ENCODE results near the gene PSTPIP1.

Gene PSTPIP1

DNA sequence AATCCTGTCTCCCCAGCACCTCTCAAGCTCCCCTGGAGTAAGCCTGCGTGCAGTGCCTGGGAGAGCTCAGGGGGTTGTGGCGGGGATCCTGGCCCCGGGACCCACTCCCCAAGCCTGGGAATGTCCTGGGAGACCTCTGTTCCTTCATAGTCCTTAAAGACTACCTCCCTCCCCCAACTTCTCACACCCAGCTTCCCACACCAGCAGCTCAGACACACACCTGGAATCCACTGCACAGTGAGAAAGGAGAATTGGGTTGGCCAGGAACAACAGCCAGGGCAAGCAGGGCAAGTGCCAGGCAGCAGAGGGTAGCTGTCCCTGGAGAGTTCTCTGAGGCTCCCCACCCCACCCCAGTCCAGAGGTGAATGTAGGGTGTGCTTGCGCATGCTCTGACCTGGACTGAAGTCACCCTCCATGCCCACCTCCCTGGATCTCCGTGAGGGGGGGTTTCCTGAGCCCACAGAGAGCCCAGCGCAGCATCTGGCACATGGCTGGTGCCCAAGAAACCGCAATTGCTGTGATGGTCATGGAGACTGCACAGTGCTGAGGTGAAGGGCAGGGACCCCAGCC, 22.2 kb downstream of the PSTPIP1 start:
- FAIRE-seq, result no peak

DNA sequence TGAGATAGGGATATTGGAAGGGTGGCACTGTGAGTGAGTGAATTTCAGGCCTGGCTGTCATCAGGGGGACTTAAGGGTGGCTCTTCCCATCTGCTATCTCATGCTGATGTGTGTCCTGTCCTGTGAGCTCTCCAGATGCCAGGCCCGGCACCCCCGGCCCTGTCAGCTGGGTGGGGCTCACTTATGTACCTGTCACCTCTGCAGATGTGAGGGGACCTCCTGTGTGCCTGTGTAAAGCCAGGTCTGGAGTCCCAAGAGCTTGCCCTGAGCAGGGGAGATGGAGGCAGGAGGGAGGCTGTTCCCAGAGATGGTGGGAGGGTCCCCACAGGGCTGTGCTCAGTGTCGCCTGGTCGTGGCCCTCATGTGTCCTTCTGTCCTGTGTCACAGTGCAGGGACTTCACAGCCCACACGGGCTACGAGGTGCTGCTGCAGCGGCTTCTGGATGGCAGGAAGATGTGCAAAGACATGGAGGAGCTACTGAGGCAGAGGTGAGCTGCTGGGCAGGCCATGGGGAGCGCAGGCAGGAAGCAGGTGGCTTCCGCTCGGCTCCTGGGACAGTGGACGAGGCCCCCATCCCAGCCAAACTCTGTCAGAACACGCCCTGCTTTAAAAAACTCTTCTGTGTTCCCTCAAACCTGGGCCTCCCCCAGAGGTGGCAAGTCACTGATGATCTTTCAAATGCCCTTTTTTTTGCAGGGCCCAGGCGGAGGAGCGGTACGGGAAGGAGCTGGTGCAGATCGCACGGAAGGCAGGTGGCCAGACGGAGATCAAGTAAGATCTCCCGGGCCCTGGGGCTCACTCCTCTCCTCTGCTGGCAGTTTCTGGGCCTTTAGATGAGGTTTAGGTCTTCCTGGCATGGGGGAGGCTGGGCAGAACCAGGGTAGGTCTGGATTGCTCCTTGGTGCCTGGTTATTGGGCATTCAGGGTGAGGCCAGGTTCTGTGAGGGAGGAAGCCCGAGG, 23.1 kb downstream of the PSTPIP1 start:
- FAIRE-seq (no peak), DNase-seq (ENCODE audit: insufficient read length, low spot score) (no peak)

More for the DNA sequence above, 22.2 kb downstream of the PSTPIP1 start:
- DNase-seq (ENCODE audit: insufficient read length, low spot score), result no peak

DNA sequence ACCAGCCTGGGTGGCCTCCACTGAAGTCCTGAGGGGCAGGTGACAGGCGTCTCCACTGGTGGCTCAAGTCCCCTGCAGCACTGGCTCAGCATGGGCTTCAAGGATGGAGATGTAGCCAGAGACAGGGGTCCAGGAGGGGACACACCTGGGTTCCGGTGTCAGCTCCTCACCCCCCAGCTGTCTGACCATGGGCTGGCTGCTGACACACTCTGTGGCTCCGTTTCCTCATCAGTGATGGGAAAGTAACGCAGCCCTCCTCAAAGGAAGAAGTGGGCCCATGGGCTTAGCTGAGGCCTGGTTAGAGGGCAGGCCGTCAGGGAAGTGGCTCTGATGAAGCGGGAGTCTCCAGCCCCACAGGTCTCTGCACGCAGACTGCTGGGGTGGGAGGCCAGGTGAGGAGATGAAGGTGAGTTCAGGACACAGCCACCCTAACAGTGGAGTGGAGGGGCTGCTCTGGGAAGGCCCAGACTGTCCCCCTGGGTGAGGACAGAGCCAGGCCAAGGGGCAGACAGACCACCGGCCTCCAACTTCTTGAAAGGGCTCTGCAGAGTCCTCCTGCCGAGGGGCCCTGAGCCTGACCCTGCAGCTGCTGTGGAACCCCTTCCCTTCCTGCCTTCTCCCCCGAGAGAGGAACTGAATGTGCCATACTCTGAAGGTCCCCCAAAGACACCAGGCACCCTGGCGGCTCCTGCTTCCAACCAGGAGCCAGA, 24.0 kb downstream of the PSTPIP1 start:
- DNase-seq (ENCODE audit: insufficient read length, low spot score) (no peak), FAIRE-seq (no peak)

DNA sequence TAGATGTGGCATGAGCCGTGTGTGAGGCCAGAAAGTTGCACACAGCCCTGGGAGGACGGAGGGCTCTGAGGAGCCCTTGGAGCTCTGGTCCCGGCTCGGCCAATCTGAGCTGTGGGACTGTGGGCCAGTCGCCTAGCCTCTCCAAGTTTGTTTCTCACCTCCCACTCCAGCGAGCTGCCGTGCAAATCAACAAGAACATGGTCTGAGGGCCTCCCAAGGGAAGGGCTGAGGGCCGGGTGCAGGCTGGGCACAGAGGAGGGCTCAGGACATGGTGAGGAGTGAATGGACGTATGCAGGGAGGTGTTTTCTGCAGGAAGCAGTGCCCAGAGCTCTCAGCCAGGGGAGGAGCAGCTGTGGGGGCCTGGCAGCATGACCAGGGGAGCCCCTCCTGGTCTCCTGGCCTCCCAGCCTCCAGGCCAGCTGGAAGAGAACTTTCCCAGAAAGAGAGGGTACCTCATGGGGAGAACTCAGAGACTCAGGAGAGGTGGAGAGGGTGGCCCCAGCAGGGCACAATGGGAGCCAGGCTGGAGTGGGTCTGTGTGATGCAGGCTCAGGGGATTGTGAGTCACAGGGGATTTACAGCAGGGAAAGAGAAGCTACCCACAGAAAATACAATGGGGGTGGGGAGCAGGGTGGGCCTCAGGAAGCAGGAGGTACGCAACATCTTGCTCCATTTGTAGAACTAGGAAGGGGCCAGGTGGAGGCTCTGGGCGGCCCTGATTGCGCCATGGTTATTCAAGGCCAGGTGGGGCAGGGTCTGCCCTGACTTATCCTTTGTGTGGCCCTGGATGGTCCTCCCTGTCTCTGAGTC, 24.8 kb downstream of the PSTPIP1 start:
- no peak for FAIRE-seq

DNA sequence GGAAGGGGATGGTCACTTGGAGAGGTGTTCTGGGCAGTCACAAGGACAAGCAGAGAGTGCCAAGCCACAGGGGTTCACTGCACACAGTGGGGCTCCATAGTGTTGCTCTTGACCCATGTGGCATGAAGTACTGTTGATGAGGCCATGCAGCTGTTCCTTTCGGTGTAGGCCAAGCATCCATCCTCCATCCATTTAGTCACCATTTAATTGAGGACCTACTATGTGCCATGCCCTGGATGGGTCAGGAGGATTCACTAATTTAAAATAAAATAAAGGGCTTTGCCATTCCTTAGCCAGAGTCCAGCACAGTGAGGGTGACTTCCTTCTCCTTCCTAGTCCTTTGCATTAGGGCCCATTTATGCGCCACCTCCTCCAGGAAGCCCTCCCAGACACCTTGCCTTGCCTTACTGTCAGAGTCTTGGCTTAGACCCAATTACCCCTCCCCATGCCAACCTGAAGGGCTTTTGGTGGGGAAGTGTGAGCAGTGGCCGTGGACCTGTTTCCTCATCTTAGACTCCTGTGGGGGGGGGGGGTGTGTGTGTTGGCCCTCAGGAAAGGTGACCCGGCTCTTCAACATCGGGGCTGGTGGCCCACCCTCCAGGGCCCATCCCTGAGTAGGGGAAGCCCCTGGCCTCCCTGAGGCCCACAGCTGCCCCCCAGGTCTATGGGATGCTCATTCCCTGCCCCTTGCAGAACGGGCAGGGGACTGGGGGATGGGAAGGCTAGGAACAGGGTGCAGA, 25.6 kb downstream of the PSTPIP1 start:
- no peak for DNase-seq (ENCODE audit: insufficient read length, low spot score)

More for the DNA sequence above, 24.8 kb downstream of the PSTPIP1 start:
- DNase-seq (ENCODE audit: insufficient read length, low spot score), result no peak

DNA sequence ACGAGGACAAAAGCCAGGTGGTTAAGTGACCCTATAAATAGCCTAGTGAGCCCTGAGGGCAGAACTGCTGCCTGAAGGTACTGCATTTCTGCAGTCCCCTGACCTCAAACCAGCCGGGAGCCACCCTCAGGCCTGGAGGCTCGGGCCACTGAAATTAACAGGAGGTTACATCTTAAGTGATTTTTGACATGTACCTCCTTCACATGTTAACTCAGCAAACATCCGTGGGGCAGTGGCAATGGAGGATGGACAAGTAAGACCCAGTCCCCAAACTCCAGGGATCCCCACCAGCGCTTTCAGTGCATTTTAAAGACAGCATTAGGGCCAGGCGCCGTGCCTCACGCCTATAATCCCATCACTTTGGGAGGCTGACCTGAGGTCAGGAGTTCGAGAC, 26.2 kb downstream of the PSTPIP1 start:
- DNase-seq (ENCODE audit: insufficient read length, low spot score) (no peak), FAIRE-seq (no peak)

More for the DNA sequence above, 25.6 kb downstream of the PSTPIP1 start:
- no peak for FAIRE-seq

DNA sequence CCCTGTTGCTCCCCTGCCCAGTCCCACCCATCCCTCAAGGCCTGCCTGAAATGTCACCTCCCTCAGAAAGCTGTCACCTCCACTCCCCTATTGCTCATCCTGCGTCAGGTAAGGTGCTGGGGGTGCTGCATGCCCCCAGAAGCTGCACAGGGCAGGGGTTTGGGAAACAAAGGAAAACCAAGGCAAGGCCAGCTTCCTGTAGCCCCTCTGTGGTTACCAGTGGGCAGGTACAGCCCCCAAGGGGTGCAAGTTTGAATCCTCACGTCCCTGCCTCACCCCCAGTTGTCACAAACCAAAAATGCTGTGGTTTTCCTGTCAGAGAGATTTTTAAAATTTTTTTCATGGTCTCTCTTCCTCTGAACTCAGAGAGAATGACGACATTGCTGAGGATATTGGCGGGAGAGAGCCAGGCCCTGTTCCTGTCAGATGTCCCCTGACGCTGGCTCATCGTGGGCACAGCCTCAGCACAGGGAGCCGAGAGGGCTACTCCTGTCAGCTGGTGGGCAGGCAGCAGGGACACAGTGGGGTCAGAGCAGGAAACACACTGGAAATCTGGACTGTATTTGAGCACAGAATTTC, 27.0 kb downstream of the PSTPIP1 start:
- no peak for DNase-seq (ENCODE audit: insufficient read length, low spot score)
- peak; percentile 23 for FAIRE-seq

DNA sequence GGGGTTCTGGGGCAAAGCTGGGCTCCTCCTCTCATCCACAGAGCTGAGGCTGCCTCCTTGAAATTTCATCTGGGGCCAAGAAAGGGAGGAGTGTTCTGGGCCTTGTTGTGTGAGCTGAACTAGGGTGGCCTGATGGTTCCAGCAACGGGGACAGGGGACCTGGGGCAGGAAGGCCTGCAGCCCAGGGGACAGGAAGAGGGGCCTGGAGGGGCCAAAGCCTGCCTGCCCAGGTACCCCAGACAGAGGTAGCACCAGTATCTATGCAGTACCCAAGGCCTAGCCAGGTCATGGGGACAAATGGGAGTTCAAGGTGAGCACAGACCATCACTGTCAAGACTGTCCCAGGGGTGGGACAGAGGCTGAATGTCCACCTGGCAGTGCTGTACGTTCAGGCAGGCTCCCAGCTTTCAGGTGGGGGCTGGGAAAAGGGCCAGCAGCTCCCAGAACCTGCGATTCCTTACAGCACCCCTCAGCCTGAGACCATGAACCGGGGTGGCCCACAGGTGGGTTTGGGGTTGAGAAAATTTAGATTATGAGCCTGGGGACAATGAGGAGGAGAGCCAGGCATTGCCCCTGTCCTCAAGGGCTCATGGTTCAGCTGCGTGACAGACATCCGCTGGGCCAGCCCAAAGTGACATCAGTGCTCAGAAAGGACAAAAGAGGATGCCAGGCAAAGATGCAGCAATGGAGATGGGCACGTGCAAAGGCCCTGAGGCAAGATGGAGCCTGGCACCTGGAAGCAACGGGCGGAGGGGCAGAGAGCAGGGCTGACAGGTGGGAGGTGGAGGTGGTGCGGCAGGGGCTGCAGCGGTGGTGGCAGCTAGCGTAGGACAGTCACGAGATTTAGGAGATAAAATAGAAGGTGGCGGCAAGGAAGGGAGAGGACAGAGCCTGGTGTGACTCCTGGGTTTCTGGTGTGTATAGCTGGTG, 28.0 kb downstream of the PSTPIP1 start:
- no peak for DNase-seq (ENCODE audit: insufficient read length, low spot score)
- FAIRE-seq, result no peak

DNA sequence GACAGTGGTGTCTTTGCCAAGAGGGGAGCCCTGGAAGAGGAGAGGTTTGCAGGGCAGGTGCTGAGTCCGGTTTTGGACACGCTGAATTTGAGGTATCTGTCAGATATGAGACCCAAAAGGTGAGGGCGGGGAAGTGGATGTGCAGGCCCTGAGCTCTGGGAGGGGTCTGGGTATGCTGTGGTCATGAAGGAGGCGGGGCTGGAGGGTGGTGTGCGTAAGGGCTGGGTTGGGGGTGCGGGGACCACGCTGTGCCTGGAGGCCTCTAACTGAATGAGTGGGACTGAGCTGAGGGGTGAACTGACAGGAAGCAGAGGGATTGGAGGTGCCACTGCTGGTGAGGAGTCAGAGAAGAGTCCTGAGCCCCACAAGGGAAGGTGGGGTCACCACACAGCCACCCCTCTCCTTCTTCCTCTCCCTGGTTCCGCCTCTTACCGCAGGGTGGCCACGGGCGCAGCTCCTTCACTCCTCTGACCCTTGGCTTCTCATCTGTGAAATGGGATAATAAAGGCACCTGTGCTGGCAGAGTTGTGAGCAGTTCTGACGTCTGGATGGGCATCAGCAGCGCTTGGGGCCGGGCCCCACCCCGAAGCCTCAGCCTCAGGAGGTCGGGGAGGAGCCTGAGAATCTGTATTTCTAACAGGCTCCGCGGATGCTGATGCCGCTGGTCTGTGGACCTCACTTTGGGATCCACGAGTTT, 28.8 kb downstream of the PSTPIP1 start:
- no peak for FAIRE-seq
- no peak for DNase-seq (ENCODE audit: insufficient read length, low spot score)

DNA sequence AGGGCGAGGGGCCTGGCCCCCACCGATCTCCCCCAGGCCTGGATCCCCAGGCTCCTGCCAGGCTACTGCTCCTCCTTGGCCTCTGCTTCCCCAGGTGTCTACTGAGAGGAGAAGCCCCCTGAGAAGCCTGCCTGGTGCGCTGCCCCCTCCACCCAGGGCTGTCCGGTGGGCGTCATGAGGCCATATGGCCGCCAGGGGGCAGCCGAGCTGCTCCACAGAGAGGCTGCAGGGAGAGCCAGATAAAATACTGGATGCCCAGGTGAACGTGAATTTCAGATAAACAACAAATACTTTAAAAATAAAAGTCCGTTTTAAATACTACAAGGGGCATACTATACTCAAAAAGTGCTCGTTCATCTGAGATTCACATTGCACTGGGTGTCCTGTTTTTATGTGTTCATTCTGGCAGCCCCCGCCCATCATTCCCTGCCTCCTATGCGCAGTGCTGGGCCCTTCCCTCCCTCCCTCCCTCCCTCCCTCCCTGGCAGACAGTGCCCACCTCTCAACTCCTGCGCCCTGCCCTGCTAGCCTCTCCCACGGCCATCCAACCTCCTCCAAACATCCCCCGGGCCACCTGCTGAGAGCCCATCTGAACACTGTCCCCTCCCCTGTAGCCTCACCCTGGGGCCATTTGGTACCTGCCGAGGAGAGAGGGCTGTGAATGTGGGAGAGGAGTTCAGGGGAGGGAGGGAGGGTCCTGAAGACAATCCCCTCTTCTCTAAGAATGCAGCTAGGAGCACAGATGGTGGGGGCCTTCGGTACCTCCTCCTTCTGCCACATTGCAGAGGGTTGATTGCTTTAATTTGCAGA, 29.6 kb downstream of the PSTPIP1 start:
- FAIRE-seq (peak; percentile 81), DNase-seq (ENCODE audit: insufficient read length, low spot score) (peak; percentile 90)

DNA sequence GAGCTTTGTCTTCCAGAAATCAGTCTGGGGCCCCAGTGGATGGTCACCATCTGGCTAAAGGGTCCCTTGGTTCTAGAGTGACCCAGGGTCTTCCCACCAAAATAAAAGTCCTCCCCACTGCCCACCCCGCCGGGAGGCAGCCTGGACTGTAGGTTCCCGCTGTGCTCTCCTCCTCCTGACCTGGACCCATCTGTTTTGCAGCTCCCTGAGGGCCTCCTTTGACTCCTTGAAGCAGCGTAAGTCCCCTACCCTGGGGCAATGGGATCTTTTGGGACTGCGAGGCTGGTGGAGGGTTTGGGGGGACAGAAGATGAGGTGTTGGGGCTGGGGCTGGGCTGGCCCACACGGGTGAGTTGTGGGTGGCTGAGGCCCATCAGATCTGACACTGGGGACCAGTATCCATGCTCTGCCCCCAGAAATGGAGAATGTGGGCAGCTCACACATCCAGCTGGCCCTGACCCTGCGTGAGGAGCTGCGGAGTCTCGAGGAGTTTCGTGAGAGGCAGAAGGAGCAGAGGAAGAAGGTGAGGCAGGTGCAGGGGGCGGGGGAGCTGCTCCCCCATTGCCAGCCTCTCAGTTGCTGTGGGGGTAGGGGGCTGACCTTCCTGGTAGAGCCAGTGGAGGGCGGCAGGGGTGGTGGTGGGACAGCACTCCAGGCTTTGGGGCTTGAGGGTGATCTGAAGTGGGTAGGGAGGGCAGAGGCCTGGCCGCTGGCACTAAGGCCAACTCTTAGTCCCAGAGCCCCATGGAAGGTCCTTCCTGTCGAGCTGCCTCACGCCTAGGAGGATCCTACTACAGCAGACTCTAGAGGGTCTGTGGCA, 30.4 kb downstream of the PSTPIP1 start:
- no peak for DNase-seq (ENCODE audit: insufficient read length, low spot score)
- FAIRE-seq, result no peak

DNA sequence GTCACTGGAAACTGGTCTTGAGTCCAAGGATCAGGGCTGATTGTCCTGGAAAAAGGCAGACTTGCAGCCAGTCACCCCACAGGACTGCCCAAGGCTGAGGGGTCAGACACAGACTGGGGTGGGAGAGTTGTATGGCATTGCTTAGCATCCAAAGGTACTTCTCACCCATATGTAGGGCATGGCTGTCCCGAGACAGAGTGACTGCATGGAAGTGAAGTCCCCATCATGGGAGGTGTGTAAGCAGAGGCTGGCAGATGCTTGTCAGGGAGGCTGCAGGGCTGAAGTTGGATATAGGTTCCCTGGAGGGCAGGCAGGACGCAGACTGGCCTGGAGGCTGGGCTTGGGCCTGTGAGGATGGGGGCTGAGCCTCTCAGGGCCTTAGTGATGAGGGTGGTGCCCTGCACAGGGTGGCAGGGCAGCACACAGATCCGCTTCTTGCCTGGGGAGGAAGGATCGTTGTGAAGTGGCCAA, 31.1 kb downstream of the PSTPIP1 start:
- FAIRE-seq, result no peak
- DNase-seq (ENCODE audit: insufficient read length, low spot score), result no peak

DNA sequence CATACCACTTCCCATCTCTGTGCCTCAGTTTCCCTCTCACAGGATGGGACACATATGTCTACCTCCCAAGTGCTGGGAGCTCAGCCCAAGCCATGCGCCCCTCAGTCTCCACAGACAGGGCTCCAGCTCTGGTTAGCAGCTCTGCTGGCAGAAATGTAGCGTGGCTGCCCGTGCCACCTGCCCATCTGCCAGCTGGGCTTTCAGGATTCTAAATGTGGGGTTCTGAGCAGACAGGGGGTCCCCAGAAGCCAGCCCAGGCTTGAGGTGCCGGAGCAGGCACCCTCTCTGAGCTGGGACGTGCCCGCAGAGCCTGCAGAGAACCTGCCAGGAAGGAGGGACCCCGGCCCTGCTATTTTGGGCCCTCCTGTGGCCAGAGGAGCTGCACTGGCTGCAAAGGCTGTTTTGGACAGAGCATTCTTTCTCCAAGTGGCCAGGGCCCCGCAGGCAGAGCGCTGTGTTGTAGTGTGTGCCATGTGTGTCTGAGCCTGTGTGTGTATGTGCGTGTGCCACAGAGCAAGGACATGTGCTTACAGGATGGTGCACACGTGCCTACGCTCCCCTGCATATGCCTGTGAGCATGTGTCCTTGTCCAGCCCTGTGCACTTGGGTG, 31.7 kb downstream of the PSTPIP1 start:
- DNase-seq (ENCODE audit: insufficient read length, low spot score) (no peak), FAIRE-seq (no peak)

DNA sequence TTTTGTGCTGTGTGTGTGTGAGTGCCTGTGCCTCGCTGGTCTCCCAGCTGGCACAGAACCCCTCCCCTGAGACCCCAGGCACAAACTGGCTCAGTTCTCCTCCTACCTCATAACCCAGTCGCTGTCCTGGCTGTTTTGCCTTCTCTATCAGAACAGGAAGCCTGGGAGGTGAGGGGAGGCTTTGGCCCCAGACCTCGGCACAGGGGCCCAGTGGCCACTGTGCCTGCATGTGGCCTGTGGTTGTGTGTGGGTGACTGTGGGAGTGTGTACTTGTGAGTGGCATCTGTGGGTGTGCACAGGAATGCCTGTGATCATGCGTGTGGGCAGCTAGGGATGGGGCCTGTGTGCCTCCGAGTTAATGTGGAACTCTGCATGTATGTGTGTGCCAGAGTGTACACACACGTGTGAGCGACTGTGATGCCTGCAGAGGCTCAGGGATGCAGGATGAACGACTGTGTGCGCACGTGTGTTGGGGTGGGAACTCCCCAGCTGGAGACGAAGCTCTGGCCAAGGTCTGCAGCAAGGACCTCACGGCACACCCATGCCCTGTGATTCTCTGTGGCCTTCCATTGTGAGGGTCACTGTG, 32.3 kb downstream of the PSTPIP1 start:
- FAIRE-seq, result no peak
- no peak for DNase-seq (ENCODE audit: insufficient read length, low spot score)

DNA sequence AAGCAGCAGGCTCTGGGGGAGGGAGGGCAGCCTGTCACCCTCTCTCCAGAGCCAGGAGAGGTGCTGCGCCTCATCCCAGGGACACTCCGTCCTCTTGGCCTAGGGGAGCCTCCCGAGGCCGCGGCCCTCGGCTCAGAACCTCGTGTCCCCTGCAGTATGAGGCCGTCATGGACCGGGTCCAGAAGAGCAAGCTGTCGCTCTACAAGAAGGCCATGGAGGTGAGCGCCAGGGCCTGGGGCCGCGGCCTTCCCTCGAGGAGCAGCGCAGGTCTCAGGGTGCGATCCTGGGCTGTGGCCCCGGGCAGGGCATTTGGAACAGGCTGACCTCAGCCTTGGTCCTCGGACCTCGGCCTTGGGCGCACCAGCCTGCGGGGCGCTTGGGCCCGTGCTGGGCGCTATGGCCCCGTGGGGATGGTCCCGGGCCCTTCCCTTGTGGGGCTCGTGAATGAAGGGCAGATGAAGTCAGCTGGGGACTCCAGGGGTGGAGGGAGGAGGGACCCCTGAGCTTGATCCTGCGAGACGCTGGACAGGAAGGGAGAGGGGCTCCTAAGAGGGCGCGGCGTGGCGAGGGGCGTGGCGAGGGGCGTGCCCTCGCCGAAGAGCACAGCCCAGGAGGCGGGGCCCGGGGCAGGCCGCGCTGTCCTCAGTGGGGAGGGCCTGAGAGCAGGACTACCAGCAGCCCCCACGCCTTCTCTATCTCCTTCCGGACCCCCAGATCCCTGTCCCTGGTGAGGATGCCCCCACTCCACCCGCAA, 32.9 kb downstream of the PSTPIP1 start:
- no peak for DNase-seq (ENCODE audit: insufficient read length, low spot score)
- no peak for FAIRE-seq
